DOHH2 (cell line): ENCODE data around the gene MINDY2.

Experiments
- CTCF ChIP-seq: fragments of 200-600 bp; sonication (generic); IDR thresholded peaks from one replicate; pipeline ENCODE4 v1.5.1; 2014; ENCODE audit warnings: antibody characterized with exemption, mild to moderate bottlenecking, low read depth, low read length; ENCODE audit not compliant: poor library complexity, severe bottlenecking
- EZH2phosphoT487 ChIP-seq: fragments of 200-600 bp; sonication (generic); IDR thresholded peaks from 2 replicates; pipeline ENCODE4 v1.6.1; 2017; ENCODE audit warnings: borderline replicate concordance, mild to moderate bottlenecking, antibody characterized with exemption, low read length, moderate library complexity, mixed read lengths

GRCh38 chr15:58773024-58773423 lies 1.9 kb downstream of the MINDY2 start:
- TF ChIP-seq CTCF: no peak
- no peak for TF ChIP-seq EZH2phosphoT487
